ENCODE data around the gene WFDC2. TPM values are rescaled to one million over a fixed set of nuclear protein-coding genes. Genes with fewer than 3 reads are reported as not detected.

The WFDC2 gene
- total RNA-seq, 1 donor from 2014 or later = 1.0 TPM

GRCh38 chr20:45523821-45524220 is 54.3 kb downstream of the WFDC2 start:
- no peak for DNase-seq
- no peak for ATAC-seq (ENCODE audit: poor library complexity)
- intact Hi-C loops (cut with DNase I) = no loop called here

- no peak for DNase-seq
- intact Hi-C loops (cut with DNase I) = no loop called here
- no peak for ATAC-seq (ENCODE audit: poor library complexity)
These were observed 57.7 kb downstream of the WFDC2 start for GRCh38 chr20:45527294-45527693.

Small RNA genes within 50 kb of the gene (microRNA-seq; reads per million reads assigned to microRNA genes)
- not detected for gene MIR6812

Other genes starting within 250 kb of the WFDC2 start
- not detected for gene SEMG2, start 248.4 kb upstream of the WFDC2 start, total RNA-seq
- 1.2 TPM for gene SLPI, start 215.2 kb upstream of the WFDC2 start, total RNA-seq
- gene RBPJL, start 162.9 kb upstream of the WFDC2 start, total RNA-seq = not detected
- not detected for gene MATN4, start 161.5 kb upstream of the WFDC2 start, total RNA-seq
- 80.7 TPM for gene SDC4, start 121.3 kb upstream of the WFDC2 start, total RNA-seq
- gene SYS1, start 106.6 kb upstream of the WFDC2 start, total RNA-seq = 25.3 TPM
- 1.2 TPM for gene TP53TG5, start 91.4 kb upstream of the WFDC2 start, total RNA-seq
- 350 TPM for gene DBNDD2, start 61.5 kb upstream of the WFDC2 start, total RNA-seq
- 113 TPM for gene PIGT, start 53.6 kb upstream of the WFDC2 start, total RNA-seq
- gene SPINT3, start 45.9 kb downstream of the WFDC2 start, total RNA-seq = not detected
- gene WFDC6, start 69.7 kb downstream of the WFDC2 start, total RNA-seq = not detected
- not detected for gene EPPIN, start 77.6 kb downstream of the WFDC2 start, total RNA-seq
- not detected for gene WFDC8, start 109.5 kb downstream of the WFDC2 start, total RNA-seq
- gene WFDC10A, start 160.0 kb downstream of the WFDC2 start, total RNA-seq = not detected
- gene WFDC9, start 161.5 kb downstream of the WFDC2 start, total RNA-seq = not detected
- gene WFDC11, start 200.5 kb downstream of the WFDC2 start, total RNA-seq = not detected
- gene WFDC13, start 232.3 kb downstream of the WFDC2 start, total RNA-seq = not detected
- gene WFDC10B, start 235.3 kb downstream of the WFDC2 start, total RNA-seq = not detected